GM10266 (cell line): ENCODE measurements around the gene SCAPER.
"Not testable (repeated sequence)": the region's sequence is repeated elsewhere in the genome, so short reads cannot be mapped to it uniquely, and the experiment has no call there.

Source experiments
- DNase-seq: peaks from one replicate; pipeline ENCODE4 v3.0.0; 2012; ENCODE audit errors: extremely low spot score
- CTCF ChIP-seq: IDR thresholded peaks from 2 replicates; pipeline ENCODE4 v1.5.1; 2012; ENCODE audit warnings: mild to moderate bottlenecking, low read depth; ENCODE audit not compliant: control insufficient read depth, insufficient read depth; ENCODE audit errors: missing control alignments

The SCAPER gene

GRCh38 chr15:76320012-76320411 lies 585.1 kb downstream of the SCAPER start:
- no peak for TF ChIP-seq CTCF
- no peak for DNase-seq

GRCh38 chr15:76313731-76314130 lies 591.4 kb downstream of the SCAPER start:
- TF ChIP-seq CTCF, result no peak
- no peak for DNase-seq

- not testable (repeated sequence) for DNase-seq
Observed at GRCh38 chr15:76313175-76313567, 592.0 kb downstream of the SCAPER start.

GRCh38 chr15:76312540-76313174 lies 592.5 kb downstream of the SCAPER start:
- DNase-seq, result no peak
- TF ChIP-seq CTCF, result no peak

GRCh38 chr15:76311100-76311953 lies 593.8 kb downstream of the SCAPER start, which contains the start of gene ETFA:
Gene ETFA (minus strand): TSS chr15:76311469. CDS start chr15:76311388, 81 bp downstream.
- peak; percentile 96 for DNase-seq

GRCh38 chr15:76310475-76311099 lies 594.6 kb downstream of the SCAPER start:
- peak; percentile 19 for DNase-seq
- no peak for TF ChIP-seq CTCF

More at GRCh38 chr15:76311100-76311953, 593.8 kb downstream of the SCAPER start, which contains the start of gene ETFA:
- TF ChIP-seq CTCF, result no peak

GRCh38 chr15:76309601-76310330 lies 595.4 kb downstream of the SCAPER start:
- no peak for TF ChIP-seq CTCF
- DNase-seq, result no peak
